Measurements from ENCODE around the gene ZNF93. TPM values are rescaled to one million over a fixed set of nuclear protein-coding genes. Genes with fewer than 3 reads are reported as not detected.
"Not testable (repeated sequence)": the region's sequence is repeated elsewhere in the genome, so short reads cannot be mapped to it uniquely, and the experiment has no call there.

ZNF93 gene
- polyA plus RNA-seq (2013): 9.9 TPM

DNA sequence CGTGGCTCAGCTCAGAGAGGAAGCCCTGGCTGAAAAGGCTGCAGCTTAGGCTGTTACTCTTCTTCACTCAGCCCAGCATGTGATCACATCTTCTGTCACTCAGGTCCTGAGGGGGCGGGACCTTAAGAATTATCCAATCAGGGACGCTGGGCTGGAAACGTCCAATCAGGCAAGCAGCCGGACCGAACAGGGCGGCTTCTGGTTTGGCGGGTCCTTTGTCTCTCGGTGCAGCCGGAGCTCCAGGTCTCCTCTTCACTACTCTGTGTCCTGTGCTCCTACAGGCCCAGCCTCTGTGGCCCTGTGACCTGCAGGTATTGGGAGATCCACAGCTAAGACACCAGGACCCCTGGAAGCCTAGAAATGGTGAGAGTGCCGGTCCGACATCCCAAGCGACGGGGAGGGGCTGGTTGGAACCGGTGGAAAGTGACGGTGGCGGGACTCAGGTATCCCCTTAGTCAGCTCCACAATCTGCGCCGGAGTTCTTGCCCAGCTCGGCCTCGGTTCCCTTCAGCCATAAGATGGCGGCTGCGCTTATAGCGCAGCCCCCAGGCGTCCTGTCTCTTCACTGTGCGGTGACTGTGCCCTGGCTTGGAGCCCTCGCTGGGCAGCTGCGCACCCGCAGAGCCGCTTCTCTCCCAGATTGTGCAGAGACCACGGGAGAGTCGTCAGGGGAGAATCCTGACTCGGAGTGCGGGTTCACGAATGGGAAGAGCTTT, at the start of gene ZNF93:
ZNF93 (plus strand) TSS at position 218 of the 716 bp plus-strand sequence; CDS start at position 361, 143 bp downstream.
- H3K4me3 ChIP-seq (ENCODE audit: control insufficient read depth in 1 of 7, extremely low read depth in 1 of 7, insufficient read depth in 4 of 7, low read depth in 2 of 7, low read length in 6 of 7): peak within 1 kb of the TSS; percentile 79 to 98 (median 94)
- ChIA-PET POLR2A (interaction anchor here (0.7 to 2.3 kb wide), 3 partner anchors 35 to 1496 kb away, joined by 3 to 12 read pairs (median 6); partner anchors contain the start of genes ZNF253 and ZNF506), CTCF (interaction anchor here (0.9 to 1.5 kb wide), 2 partner anchors 30 to 79 kb away, joined by 3 read pairs; partner anchors contain the start of gene ZNF506)
- peak; percentile 95 to 98 (median 98) for DNase-seq
- peaks cover 12 to 22% (median 17%) of the 10 kb centered on the region in 4 experiments for H3K36me3 ChIP-seq (ENCODE audit: control insufficient read depth in 4 of 4, insufficient read depth in 4 of 4, low read length in 3 of 4)
- H3K27ac ChIP-seq (ENCODE audit: insufficient read depth in 1 of 2, low read depth in 1 of 2, low read length in 2 of 2, poor library complexity in 1 of 2, severe bottlenecking in 2 of 2): peak within 1 kb of the TSS; percentile 85 to 94
- WGBS (ENCODE audit: insufficient coverage): 0% methylated on average over 29 of the region's 35 CpGs
- H3K9me3 ChIP-seq (ENCODE audit: control extremely low read depth in 1 of 5, control insufficient read depth in 4 of 5, insufficient read depth in 2 of 5, low read depth in 1 of 5, low read length in 4 of 5): peaks cover 1 to 52% (median 32%) of the 10 kb centered on the region in 5 experiments
- H3K4me1 ChIP-seq (ENCODE audit: control extremely low read depth in 1 of 4, control insufficient read depth in 4 of 4, insufficient read depth in 4 of 4, low read length in 3 of 4): peaks cover 0 to 15% (median 6%) of the 10 kb centered on the region in 4 experiments
- no peaks in the 10 kb centered on the region for H3K27me3 ChIP-seq (replicated peaks in 2 of 5; ENCODE audit: control insufficient read depth in 4 of 5, insufficient read depth in 5 of 5, low read length in 4 of 5)

DNA sequence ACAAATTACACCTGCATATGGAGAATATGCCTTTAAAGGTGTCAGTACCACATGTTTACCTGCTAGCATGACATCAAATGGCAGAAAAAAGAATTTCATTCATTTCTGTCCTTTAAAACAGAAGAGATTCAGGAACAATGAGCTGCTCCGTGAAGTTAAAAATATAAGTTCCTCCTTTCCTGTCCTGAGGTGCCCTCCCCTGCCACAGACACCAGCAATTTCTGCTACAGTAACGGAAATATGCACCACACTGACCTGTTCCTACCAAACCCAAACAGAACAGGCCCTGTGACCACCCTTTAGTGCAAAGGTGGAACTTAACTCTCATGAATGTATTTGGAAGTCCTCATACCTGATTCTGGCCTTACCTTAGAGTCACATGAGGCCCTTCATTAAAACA, 49.0 kb upstream of the ZNF93 start:
- H3K27me3 ChIP-seq (replicated peaks in 2 of 5; ENCODE audit: control insufficient read depth in 4 of 5, insufficient read depth in 5 of 5, low read length in 4 of 5); CTCF ChIA-PET; H3K36me3 ChIP-seq (ENCODE audit: control insufficient read depth in 4 of 4, insufficient read depth in 4 of 4, low read length in 3 of 4): not testable (repeated sequence)
- WGBS (ENCODE audit: insufficient coverage): 33% methylated on average over 2 of the region's 2 CpGs
- Histone ChIP-seq H3K9me3 (ENCODE audit: control extremely low read depth in 1 of 5, control insufficient read depth in 4 of 5, insufficient read depth in 2 of 5, low read depth in 1 of 5, low read length in 4 of 5) (peaks cover 0 to 16% (median 3%) of the 10 kb centered on the region in 5 experiments), H3K4me3 (ENCODE audit: control insufficient read depth in 1 of 7, extremely low read depth in 1 of 7, insufficient read depth in 4 of 7, low read depth in 2 of 7, low read length in 6 of 7) (peak overlapping the region in 2 of 7 experiments; percentile 3), H3K4me1 (ENCODE audit: control extremely low read depth in 1 of 4, control insufficient read depth in 4 of 4, insufficient read depth in 4 of 4, low read length in 3 of 4) (peaks cover 0 to 12% (median 1%) of the 10 kb centered on the region in 4 experiments), H3K27ac (ENCODE audit: insufficient read depth in 1 of 2, low read depth in 1 of 2, low read length in 2 of 2, poor library complexity in 1 of 2, severe bottlenecking in 2 of 2) (peak overlapping the region in 1 of 2 experiments; percentile 43)
- peak in 2 of 3 donors; percentile 55 to 67 for DNase-seq
- POLR2A ChIA-PET: interaction anchor here (0.7 kb wide), 1 partner anchor 75 kb away, joined by 3 read pairs; no protein-coding TSS in a partner anchor

DNA sequence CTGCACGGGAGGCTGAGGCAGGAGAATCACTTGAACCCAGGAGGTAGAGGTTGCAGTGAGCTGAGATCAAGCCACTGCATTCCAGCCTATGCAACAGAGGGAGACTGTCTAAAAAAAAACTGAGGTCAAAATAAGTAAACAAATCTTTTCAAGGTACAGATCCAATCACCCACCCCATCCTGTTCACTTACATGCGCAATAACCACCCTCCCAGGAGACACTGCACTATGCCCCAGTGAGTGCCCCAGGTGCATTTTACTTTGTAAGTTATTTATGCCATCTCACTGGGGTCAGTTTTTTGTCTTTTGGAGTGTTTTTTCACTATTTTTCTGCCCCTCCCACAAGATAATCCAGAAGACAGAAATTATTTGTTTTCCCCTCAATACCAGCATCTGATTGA, 42.0 kb upstream of the ZNF93 start:
- WGBS (ENCODE audit: insufficient coverage): 100% methylated on average over 2 of the region's 2 CpGs
- peaks cover 0 to 12% (median 0%) of the 10 kb centered on the region in 5 experiments for H3K27me3 ChIP-seq (replicated peaks in 2 of 5; ENCODE audit: control insufficient read depth in 4 of 5, insufficient read depth in 5 of 5, low read length in 4 of 5)
- POLR2A ChIA-PET: no interaction called here
- H3K9me3 ChIP-seq (ENCODE audit: control extremely low read depth in 1 of 5, control insufficient read depth in 4 of 5, insufficient read depth in 2 of 5, low read depth in 1 of 5, low read length in 4 of 5): peaks cover 3 to 31% (median 20%) of the 10 kb centered on the region in 5 experiments
- H3K4me3 ChIP-seq (ENCODE audit: control insufficient read depth in 1 of 7, extremely low read depth in 1 of 7, insufficient read depth in 4 of 7, low read depth in 2 of 7, low read length in 6 of 7): no peak overlapping the region
- CTCF ChIA-PET: no interaction called here
- DNase-seq: no peak
- no peaks in the 10 kb centered on the region for H3K36me3 ChIP-seq (ENCODE audit: control insufficient read depth in 4 of 4, insufficient read depth in 4 of 4, low read length in 3 of 4)
- H3K4me1 ChIP-seq (ENCODE audit: control extremely low read depth in 1 of 4, control insufficient read depth in 4 of 4, insufficient read depth in 4 of 4, low read length in 3 of 4): no peaks in the 10 kb centered on the region
- H3K27ac ChIP-seq (ENCODE audit: insufficient read depth in 1 of 2, low read depth in 1 of 2, low read length in 2 of 2, poor library complexity in 1 of 2, severe bottlenecking in 2 of 2): no peak overlapping the region

DNA sequence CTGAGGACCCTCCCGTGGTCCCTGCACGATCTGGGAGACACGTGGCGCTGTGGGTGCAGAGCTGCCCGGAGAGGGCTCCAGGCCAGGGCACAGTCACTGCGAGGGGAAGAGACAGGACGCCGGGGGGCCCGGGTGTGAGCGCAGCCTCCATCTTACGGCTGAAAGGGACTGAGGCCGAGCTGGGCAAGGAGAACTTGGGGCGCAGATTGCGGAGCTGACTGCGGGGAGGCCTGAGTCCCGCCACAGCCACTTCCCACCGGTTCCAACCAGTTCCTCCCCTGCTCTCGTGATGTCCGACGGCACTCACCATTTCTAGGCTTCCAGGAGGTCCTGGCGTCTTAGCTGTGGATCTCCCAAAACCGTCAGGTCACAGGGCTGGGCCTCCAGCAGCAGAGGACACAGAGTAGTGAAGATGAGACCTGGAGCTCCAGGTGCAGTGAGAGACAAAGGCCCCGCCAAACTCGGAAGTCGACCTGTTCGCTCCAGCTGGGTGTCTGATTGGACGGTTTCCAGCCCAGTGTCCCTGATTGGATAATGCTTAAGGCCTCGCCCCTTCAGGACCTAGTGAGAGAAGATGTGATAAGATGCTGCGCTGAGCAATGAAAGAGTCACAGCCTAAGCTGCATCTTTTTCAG, 39.9 kb upstream of the ZNF93 start:
- Histone ChIP-seq H3K4me3 (ENCODE audit: control insufficient read depth in 1 of 7, extremely low read depth in 1 of 7, insufficient read depth in 4 of 7, low read depth in 2 of 7, low read length in 6 of 7) (peak overlapping the region; percentile 10 to 62 (median 28)), H3K9me3 (ENCODE audit: control extremely low read depth in 1 of 5, control insufficient read depth in 4 of 5, insufficient read depth in 2 of 5, low read depth in 1 of 5, low read length in 4 of 5) (peaks cover 3 to 31% (median 17%) of the 10 kb centered on the region in 5 experiments), H3K27me3 (replicated peaks in 2 of 5; ENCODE audit: control insufficient read depth in 4 of 5, insufficient read depth in 5 of 5, low read length in 4 of 5) (peaks cover 0 to 12% (median 0%) of the 10 kb centered on the region in 5 experiments), H3K36me3 (ENCODE audit: control insufficient read depth in 4 of 4, insufficient read depth in 4 of 4, low read length in 3 of 4) (no peaks in the 10 kb centered on the region), H3K27ac (ENCODE audit: insufficient read depth in 1 of 2, low read depth in 1 of 2, low read length in 2 of 2, poor library complexity in 1 of 2, severe bottlenecking in 2 of 2) (no peak overlapping the region), H3K4me1 (ENCODE audit: control extremely low read depth in 1 of 4, control insufficient read depth in 4 of 4, insufficient read depth in 4 of 4, low read length in 3 of 4) (peaks cover 0 to 3% (median 0%) of the 10 kb centered on the region in 4 experiments)
- WGBS (ENCODE audit: insufficient coverage): 14% methylated on average over 29 of the region's 29 CpGs
- POLR2A ChIA-PET: no interaction called here
- DNase-seq: peak; percentile 69 to 95 (median 91)
- CTCF ChIA-PET: interaction anchor here (1.2 kb wide), 1 partner anchor 39 kb away, joined by 3 read pairs; no protein-coding TSS in a partner anchor

DNA sequence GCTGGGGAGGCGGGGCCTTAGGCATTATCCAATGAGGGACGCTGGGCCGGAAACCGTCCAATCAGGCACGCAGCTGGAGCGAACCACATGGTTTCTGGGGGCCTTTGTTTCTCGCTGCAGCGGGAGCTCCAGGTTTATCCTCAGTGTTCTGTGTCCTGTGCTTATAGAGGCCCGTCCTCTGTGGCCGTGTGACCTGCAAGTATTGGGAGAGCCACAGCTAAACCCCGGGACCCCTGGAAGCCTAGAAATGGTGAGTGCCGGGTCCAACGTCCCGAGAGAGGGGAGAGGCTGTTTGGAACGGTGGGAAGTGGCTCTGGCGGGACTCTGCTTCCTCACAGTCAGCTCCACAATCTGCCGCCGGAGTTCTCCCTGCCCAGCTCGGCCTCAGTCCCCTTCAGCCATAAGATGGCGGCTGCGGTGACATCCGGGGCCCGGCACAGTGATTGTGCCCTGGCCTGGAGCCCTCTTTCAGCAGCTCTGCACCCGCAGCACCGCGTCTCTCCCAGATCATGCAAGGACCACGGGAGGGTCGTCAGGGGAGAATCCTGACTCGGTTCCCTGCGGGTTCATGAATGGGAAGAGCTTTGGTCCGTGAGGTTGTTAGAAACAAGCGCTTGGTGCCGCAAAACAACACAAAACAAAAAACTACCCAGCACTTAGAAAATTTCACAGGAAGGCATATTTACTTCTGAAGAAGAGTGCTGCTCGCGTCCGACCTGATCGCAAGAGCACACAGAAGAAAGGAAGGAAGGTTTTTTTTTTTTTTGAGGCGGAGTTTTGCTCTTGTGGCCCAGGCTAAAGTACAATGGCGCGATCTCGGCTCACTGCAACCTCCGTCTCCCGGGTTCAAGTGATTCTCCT, 34.8 kb upstream of the ZNF93 start, which contains the start of gene ZNF253:
ZNF253 (plus strand) TSS at position 133 of the 861 bp plus-strand sequence; CDS start at position 248, 115 bp downstream.
- peaks cover 2 to 35% (median 16%) of the 10 kb centered on the region in 5 experiments for H3K9me3 ChIP-seq (ENCODE audit: control extremely low read depth in 1 of 5, control insufficient read depth in 4 of 5, insufficient read depth in 2 of 5, low read depth in 1 of 5, low read length in 4 of 5)
- CTCF ChIA-PET: interaction anchor here (0.9 to 1.1 kb wide), 2 partner anchors 15 to 99 kb away, joined by 3 read pairs; no protein-coding TSS in a partner anchor

DNA sequence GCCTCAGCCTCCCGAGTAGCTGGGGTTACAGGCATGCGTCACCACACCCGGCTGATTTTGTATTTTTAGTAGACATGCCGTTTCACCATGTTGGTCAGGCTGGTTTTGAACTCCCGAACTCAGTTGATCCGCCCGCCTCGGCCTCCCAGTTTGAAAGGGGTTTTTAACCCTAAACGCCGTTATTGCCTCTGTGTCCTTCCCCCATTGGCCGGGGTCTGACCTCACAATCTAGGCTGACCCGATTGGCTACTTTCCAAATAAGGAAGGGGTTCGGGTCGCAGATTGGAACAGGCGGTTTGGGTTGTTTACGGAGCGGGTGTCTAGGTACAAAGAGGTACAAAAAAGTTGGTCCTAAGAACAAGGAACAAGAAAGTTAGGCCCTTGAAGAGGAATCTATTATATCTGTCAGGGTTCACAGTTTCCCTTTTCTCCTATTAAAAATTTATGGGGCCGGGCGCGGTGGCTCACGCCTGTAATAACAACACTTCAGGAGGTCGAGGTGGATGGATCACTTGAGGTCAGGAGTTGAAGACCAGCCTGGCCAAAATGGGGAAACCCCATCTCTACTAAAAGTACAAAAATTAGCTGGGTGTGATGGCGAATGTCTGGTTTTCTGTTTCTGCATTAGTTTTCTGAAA, 34.0 kb upstream of the ZNF93 start:
- Histone ChIP-seq H3K27me3 (replicated peaks in 2 of 5; ENCODE audit: control insufficient read depth in 4 of 5, insufficient read depth in 5 of 5, low read length in 4 of 5) (no peaks in the 10 kb centered on the region), H3K36me3 (ENCODE audit: control insufficient read depth in 4 of 4, insufficient read depth in 4 of 4, low read length in 3 of 4) (peaks cover 5 to 24% (median 7%) of the 10 kb centered on the region in 4 experiments), H3K27ac (ENCODE audit: insufficient read depth in 1 of 2, low read depth in 1 of 2, low read length in 2 of 2, poor library complexity in 1 of 2, severe bottlenecking in 2 of 2) (peak overlapping the region; percentile 88 to 95), H3K4me3 (ENCODE audit: control insufficient read depth in 1 of 7, extremely low read depth in 1 of 7, insufficient read depth in 4 of 7, low read depth in 2 of 7, low read length in 6 of 7) (peak overlapping the region; percentile 68 to 99 (median 93)), H3K9me3 (ENCODE audit: control extremely low read depth in 1 of 5, control insufficient read depth in 4 of 5, insufficient read depth in 2 of 5, low read depth in 1 of 5, low read length in 4 of 5) (peaks cover 2 to 38% (median 17%) of the 10 kb centered on the region in 5 experiments), H3K4me1 (ENCODE audit: control extremely low read depth in 1 of 4, control insufficient read depth in 4 of 4, insufficient read depth in 4 of 4, low read length in 3 of 4) (peaks cover 0 to 17% (median 3%) of the 10 kb centered on the region in 4 experiments)
- ChIA-PET CTCF (interaction anchor here (0.9 to 1.2 kb wide), 3 partner anchors 16 to 131 kb away, joined by 3 read pairs; no protein-coding TSS in a partner anchor), POLR2A (interaction anchor here (1.1 to 2.1 kb wide), 4 partner anchors 7 to 203 kb away, joined by 3 to 11 read pairs (median 5); partner anchors contain the start of genes ZNF506 and ZNF93)
- WGBS (ENCODE audit: insufficient coverage): 8% methylated on average over 22 of the region's 23 CpGs
- peak; percentile 47 to 86 (median 85) for DNase-seq

More for the DNA sequence above, 34.8 kb upstream of the ZNF93 start, which contains the start of gene ZNF253:
- Histone ChIP-seq H3K4me3 (ENCODE audit: control insufficient read depth in 1 of 7, extremely low read depth in 1 of 7, insufficient read depth in 4 of 7, low read depth in 2 of 7, low read length in 6 of 7) (peak within 1 kb of the TSS; percentile 68 to 99 (median 93)), H3K27ac (ENCODE audit: insufficient read depth in 1 of 2, low read depth in 1 of 2, low read length in 2 of 2, poor library complexity in 1 of 2, severe bottlenecking in 2 of 2) (peak within 1 kb of the TSS; percentile 88 to 95), H3K36me3 (ENCODE audit: control insufficient read depth in 4 of 4, insufficient read depth in 4 of 4, low read length in 3 of 4) (peaks cover 1 to 17% (median 4%) of the 10 kb centered on the region in 4 experiments), H3K27me3 (replicated peaks in 2 of 5; ENCODE audit: control insufficient read depth in 4 of 5, insufficient read depth in 5 of 5, low read length in 4 of 5) (peaks cover 0 to 3% (median 0%) of the 10 kb centered on the region in 5 experiments), H3K4me1 (ENCODE audit: control extremely low read depth in 1 of 4, control insufficient read depth in 4 of 4, insufficient read depth in 4 of 4, low read length in 3 of 4) (peaks cover 0 to 17% (median 3%) of the 10 kb centered on the region in 4 experiments)
- 0% methylated on average over 32 of the region's 43 CpGs for WGBS (ENCODE audit: insufficient coverage)
- DNase-seq: peak; percentile 95 to 98 (median 98)
- POLR2A ChIA-PET: interaction anchor here (0.5 to 2.1 kb wide), 10 partner anchors 8 to 202 kb away, joined by 3 to 11 read pairs (median 4); partner anchors contain the start of genes ZNF506, ZNF682 and ZNF93
